ENCODE results near the gene BNC2. TPM values are rescaled to one million over a fixed set of nuclear protein-coding genes. Genes with fewer than 3 reads are reported as not detected.
A peak's percentile ranks its signal among the peaks of the same experiment; 100 is the strongest.
"Not testable (repeated sequence)": the region's sequence is repeated elsewhere in the genome, so short reads cannot be mapped to it uniquely, and the experiment has no call there.

Gene BNC2
- total RNA-seq, 4 donors from 2014 or later, result 19.0 to 53.6 (median 25.3) TPM

- no peak for DNase-seq (ENCODE audit: low spot score)
- no peak for ATAC-seq (ENCODE audit: low FRiP score)
- TF ChIP-seq, protein P1, sequence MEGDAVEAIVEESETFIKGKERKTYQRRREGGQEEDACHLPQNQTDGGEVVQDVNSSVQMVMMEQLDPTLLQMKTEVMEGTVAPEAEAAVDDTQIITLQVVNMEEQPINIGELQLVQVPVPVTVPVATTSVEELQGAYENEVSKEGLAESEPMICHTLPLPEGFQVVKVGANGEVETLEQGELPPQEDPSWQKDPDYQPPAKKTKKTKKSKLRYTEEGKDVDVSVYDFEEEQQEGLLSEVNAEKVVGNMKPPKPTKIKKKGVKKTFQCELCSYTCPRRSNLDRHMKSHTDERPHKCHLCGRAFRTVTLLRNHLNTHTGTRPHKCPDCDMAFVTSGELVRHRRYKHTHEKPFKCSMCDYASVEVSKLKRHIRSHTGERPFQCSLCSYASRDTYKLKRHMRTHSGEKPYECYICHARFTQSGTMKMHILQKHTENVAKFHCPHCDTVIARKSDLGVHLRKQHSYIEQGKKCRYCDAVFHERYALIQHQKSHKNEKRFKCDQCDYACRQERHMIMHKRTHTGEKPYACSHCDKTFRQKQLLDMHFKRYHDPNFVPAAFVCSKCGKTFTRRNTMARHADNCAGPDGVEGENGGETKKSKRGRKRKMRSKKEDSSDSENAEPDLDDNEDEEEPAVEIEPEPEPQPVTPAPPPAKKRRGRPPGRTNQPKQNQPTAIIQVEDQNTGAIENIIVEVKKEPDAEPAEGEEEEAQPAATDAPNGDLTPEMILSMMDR (IDR thresholded peaks at IDR 0.05), result no peak
These were observed 13.1 kb upstream of the BNC2 start for GRCh38 chr9:16883586-16883985.

- not testable (repeated sequence) for DNase-seq (ENCODE audit: low spot score); ATAC-seq (ENCODE audit: low FRiP score)
These were observed 12.0 kb upstream of the BNC2 start for GRCh38 chr9:16882440-16882839.

DNA sequence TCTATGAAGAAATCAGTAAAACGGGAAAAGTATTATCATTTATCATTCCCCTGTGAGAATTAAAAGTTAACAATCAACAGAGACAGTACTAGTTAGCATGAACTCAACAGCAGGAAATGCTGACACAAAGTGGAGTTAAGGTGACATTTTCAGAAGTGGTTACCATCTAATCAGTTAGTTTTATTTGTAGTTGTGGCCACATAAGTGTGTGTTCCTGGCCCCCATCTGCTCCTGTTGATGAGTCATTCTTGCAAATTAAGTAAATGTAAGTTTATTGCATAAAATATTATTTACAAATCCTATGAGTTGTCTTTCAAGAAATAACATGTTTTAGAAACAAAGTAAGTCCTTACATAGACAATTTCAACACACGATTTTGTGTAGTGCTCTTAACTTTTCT is 8.9 kb upstream of the BNC2 start:
- DNase-seq (ENCODE audit: low spot score) (no peak), ATAC-seq (ENCODE audit: low FRiP score) (no peak)
- TF ChIP-seq, protein P1 (IDR thresholded peaks at IDR 0.05), result no peak

DNA sequence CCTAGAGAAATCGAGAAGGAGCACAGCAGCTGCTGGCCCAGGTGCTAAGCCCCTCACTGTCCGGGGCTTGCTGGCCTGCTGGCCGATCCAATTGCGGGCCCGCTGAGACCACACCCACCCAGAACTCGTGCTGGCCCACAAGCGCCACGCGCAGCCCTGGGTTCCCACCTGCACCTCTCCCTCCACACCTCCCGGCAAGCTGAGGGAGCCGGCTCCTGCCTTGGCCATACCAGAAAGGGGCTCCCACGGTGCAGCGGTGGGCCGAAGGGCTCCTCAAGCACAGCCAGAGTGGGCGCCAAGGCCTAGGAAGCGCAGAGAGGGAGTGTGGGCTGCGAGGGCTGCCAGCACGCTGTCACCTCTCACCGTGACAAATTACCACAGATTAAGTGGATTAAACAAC is 6.8 kb upstream of the BNC2 start:
- TF ChIP-seq, protein P1 (IDR thresholded peaks at IDR 0.05), result no peak
- DNase-seq (ENCODE audit: low spot score), result no peak

DNA sequence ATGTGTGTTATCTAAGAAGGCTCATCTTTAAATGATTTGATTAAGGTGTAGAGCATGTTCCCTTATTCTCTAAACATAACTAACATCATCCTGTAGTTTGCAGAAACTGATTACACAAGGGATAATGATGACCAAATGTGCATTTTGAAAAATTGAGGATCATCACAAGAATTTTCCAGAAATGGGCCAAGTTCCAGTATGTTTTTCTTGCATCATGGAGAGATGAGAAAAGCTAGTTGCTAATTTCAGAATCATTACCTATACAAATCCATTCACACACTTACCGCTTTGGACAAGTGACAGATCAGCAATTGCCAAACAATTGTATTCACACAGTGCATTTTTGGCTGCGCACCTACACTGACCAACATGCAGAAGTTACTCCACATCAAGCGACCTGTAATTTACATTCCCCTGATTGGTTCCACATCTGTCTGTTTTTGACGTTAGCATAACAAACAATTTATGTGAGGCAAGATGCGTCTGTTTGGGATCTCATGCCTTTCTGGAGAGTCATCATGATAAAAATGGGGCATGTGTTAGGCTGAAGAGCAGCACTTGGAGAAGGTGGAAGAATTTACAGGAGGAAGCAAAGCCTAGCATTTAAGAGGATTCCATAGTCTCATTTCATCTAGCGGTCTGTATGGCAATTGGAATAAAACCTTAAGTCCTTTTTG is 2.8 kb upstream of the BNC2 start:
- ATAC-seq (ENCODE audit: low FRiP score) (no peak), DNase-seq (ENCODE audit: low spot score) (no peak)
- TF ChIP-seq, protein P1 (IDR thresholded peaks at IDR 0.05), result no peak

More for the DNA sequence above, 6.8 kb upstream of the BNC2 start:
- no peak for ATAC-seq (ENCODE audit: low FRiP score)

DNA sequence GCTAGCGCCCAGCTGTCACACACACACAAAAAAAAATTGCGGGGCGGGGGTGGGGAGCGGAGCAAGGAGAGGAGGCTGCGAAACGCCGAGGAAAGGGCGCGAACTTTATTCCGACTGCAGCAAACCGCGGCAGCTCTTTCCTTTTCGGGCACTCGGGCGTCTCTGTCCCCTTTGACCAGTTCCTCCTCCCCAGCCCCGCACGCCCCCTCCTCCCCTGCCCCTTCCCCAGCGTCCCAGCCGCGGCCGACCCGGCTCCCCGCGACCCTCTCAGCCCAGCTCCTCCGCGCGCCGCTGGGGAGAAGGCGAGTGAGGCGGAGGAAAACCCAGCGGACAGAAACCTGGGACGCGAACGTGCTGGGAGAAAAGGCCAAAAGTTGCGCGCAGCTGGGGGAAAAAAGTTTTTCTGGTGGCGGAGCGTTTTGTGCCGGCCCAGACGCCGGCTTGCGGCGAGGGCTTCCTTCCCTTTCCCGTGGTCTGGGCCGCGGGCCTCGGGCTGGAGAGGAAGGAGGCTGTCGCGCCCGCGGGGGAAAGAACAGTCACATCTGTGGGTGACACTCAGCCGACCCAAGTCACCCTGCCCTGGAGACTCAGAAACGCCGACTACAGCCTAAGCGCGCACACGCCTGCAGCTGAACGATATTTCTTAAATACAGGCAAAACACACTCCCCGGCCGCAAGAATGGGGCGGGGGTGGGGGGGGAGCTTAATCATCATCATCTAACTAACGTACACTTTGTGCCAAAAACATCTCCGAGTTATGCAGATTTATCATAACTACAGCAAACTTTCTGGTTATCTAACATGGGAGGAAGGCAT is 1.1 kb upstream of the BNC2 start:
- ATAC-seq (ENCODE audit: low FRiP score) (peak; percentile 68), DNase-seq (ENCODE audit: low spot score) (peak; percentile 57)
- TF ChIP-seq, protein P1 (IDR thresholded peaks at IDR 0.05), result no peak

- TF ChIP-seq, protein P1 (IDR thresholded peaks at IDR 0.05), result no peak
- DNase-seq (ENCODE audit: low spot score) (no peak), ATAC-seq (ENCODE audit: low FRiP score) (peak; percentile 16)
These were observed 431 bp downstream of the BNC2 start for GRCh38 chr9:16869882-16870595.
